GM12878 (cell line): Measurements from ENCODE around the gene MAP3K5. TPM values are rescaled to one million over a fixed set of nuclear protein-coding genes. Genes with fewer than 3 reads are reported as not detected.

Experiments
- BHLHE40 ChIP-seq, 2 experiments: fragments of 450-650 bp in 1 of 2; IDR thresholded peaks; 2 replicates each; pipeline ENCODE4 v1.6.1; 2011 to 2017; ENCODE audit warnings: low read depth in 2 of 2, borderline replicate concordance in 1 of 2, improper control_type of control experiment in 1 of 2, low read length in 1 of 2, mild to moderate bottlenecking in 1 of 2
- CBFB ChIP-seq: IDR thresholded peaks from 2 replicates; pipeline ENCODE4 v1.6.1; 2016; ENCODE audit warnings: antibody characterized with exemption, low read depth
- CREB1 ChIP-seq: IDR thresholded peaks from 2 replicates; pipeline ENCODE4 v1.6.1; 2012; ENCODE audit warnings: low read depth, mild to moderate bottlenecking, inconsistent platforms
- DPF2 ChIP-seq: fragments of 450-650 bp; IDR thresholded peaks from 2 replicates; pipeline ENCODE4 v1.6.1; 2017; ENCODE audit warnings: mild to moderate bottlenecking
- EED ChIP-seq: sonication (generic); IDR thresholded peaks from 2 replicates; pipeline ENCODE4 v1.6.1; 2016; ENCODE audit warnings: antibody characterized with exemption, low read depth
- ETV6 ChIP-seq, 2 experiments: fragments of 450-650 bp in 1 of 2; IDR thresholded peaks in 1 of 2; conservative IDR thresholded peaks in 1 of 2; 2 replicates each; pipeline ENCODE4 v1.6.1; 2014; ENCODE audit warnings: antibody characterized with exemption in 1 of 2, borderline replicate concordance in 1 of 2, low read depth in 1 of 2, mild to moderate bottlenecking in 1 of 2, moderate library complexity in 1 of 2
- FOS ChIP-seq: IDR thresholded peaks from 3 replicates; pipeline ENCODE4 v1.6.1; 2011; ENCODE audit warnings: borderline replicate concordance; ENCODE audit not compliant: insufficient read length; ENCODE audit errors: extremely low read depth
- GATAD2B ChIP-seq: fragments of 450-650 bp; conservative IDR thresholded peaks from 2 replicates; pipeline ENCODE4 v1.6.1; 2017; ENCODE audit warnings: low read depth, mild to moderate bottlenecking, moderate library complexity
- HCFC1 ChIP-seq: fragments of 150-350 bp; IDR thresholded peaks from 2 replicates; pipeline ENCODE4 v1.6.1; 2014; ENCODE audit warnings: low read length
- IKZF1 ChIP-seq: fragments of 450-650 bp; conservative IDR thresholded peaks from 2 replicates; pipeline ENCODE4 v1.6.1; 2017; ENCODE audit warnings: antibody characterized with exemption, mild to moderate bottlenecking
- JUNB ChIP-seq: IDR thresholded peaks from 2 replicates; pipeline ENCODE4 v1.6.1; 2016; ENCODE audit warnings: antibody characterized with exemption, mild to moderate bottlenecking
- JUND ChIP-seq: IDR thresholded peaks from 2 replicates; pipeline ENCODE4 v1.6.1; 2012; ENCODE audit warnings: low read depth, mild to moderate bottlenecking, low read length, improper control_type of control experiment, moderate library complexity
- KDM1A ChIP-seq: fragments of 200-600 bp; sonication (generic); IDR thresholded peaks from 2 replicates; pipeline ENCODE4 v1.6.1; 2016; ENCODE audit warnings: borderline replicate concordance
- MTA3 ChIP-seq: IDR thresholded peaks from 2 replicates; pipeline ENCODE4 v1.6.1; 2012; ENCODE audit warnings: low read length, inconsistent platforms, borderline replicate concordance
- RBBP5 ChIP-seq: fragments of 200-600 bp; sonication (generic); conservative IDR thresholded peaks from 2 replicates; pipeline ENCODE4 v1.6.1; 2016
- RCOR1 ChIP-seq: conservative IDR thresholded peaks from 2 replicates; pipeline ENCODE4 v1.6.1; 2012; ENCODE audit warnings: low read depth, low read length, improper control_type of control experiment
- SIN3A ChIP-seq: IDR thresholded peaks from 2 replicates; pipeline ENCODE4 v1.6.1; 2012; ENCODE audit warnings: low read depth, low read length, improper control_type of control experiment
- SMAD5 ChIP-seq: IDR thresholded peaks from 2 replicates; pipeline ENCODE4 v1.6.1; 2016; ENCODE audit warnings: antibody characterized with exemption, low read depth
- SMARCA5 ChIP-seq: fragments of 450-650 bp; IDR thresholded peaks from 2 replicates; pipeline ENCODE4 v1.6.1; 2017; ENCODE audit warnings: mild to moderate bottlenecking
- SP1 ChIP-seq: IDR thresholded peaks from one replicate; pipeline ENCODE4 v1.6.1; 2011; ENCODE audit warnings: low read depth, low read length
- STAT1 ChIP-seq: fragments of 450-650 bp; conservative IDR thresholded peaks from 2 replicates; pipeline ENCODE4 v1.6.1; 2014; ENCODE audit warnings: antibody characterized with exemption, mild to moderate bottlenecking
- ZNF24 ChIP-seq: fragments of 450-650 bp; IDR thresholded peaks from 2 replicates; pipeline ENCODE4 v1.6.1; 2017; ENCODE audit warnings: antibody characterized with exemption, mild to moderate bottlenecking
- ZSCAN29 ChIP-seq: fragments of 450-650 bp; IDR thresholded peaks from 2 replicates; pipeline ENCODE4 v1.6.1; 2017; ENCODE audit warnings: mild to moderate bottlenecking, moderate library complexity
- polyA plus RNA-seq, 11 experiments: library from polyadenylated mRNA; depleted of rRNA in 4 of 11; unstranded in 6 of 11; stranded (reverse) in 5 of 11; fragments of >200 nt; fragmentation: Nextera tagmentation in 4 of 11; fragmentation: Illumina TruSeq in 1 of 11; extraction: Ambion mirVana in 4 of 11; extraction: Trizol in 1 of 11; gene quantifications; 1 replicate in 1 of 11; 2 replicates in 10 of 11; pipeline versions ENCODE4 v1.2.1 to v1.2.3, GENCODE V29; 2011 to 2016; ENCODE audit warnings: inconsistent platforms in 2 of 11, missing spikeins in 2 of 11, low read depth in 1 of 11
- total RNA-seq, 4 experiments: library from RNA; depleted of rRNA in 3 of 4; stranded (reverse); fragments of >200 nt in 3 of 4; fragmentation: Illumina TruSeq in 1 of 4; extraction: Trizol in 1 of 4; gene quantifications; 2 replicates each; pipeline versions ENCODE4 v1.2.1 to v1.2.3, GENCODE V29; 2013 to 2021
- TF ChIP-seq, protein P1 (sequence below): fragments of 450-650 bp; IDR thresholded peaks from 2 replicates; pipeline ENCODE4 v1.6.1; 2016; ENCODE audit warnings: mild to moderate bottlenecking
- TF ChIP-seq, protein P2 (sequence below): fragments of 450-650 bp; formaldehyde crosslinking; IDR thresholded peaks from 2 replicates; pipeline ENCODE4 v1.5.0; 2022; ENCODE audit warnings: mild to moderate bottlenecking, missing genetic modification characterization
- TF ChIP-seq, protein P3 (sequence below), 3 experiments: IDR thresholded peaks in 2 of 3; conservative IDR thresholded peaks in 1 of 3; 2 replicates each; pipeline ENCODE4 v1.5.1; 2011; ENCODE audit warnings: low read depth in 3 of 3, low read length in 3 of 3, mild to moderate bottlenecking in 3 of 3, control low read depth in 2 of 3, moderate library complexity in 2 of 3, inconsistent platforms in 1 of 3, mixed read lengths in 1 of 3; ENCODE audit not compliant: control insufficient read depth in 2 of 3, insufficient read depth in 1 of 3; ENCODE audit errors: extremely low read depth in 1 of 3

The MAP3K5 gene
- total and polyA plus RNA-seq, 10 of the 15 experiments (the other 5 are each of a cell fraction or from before 2014, with no cell fraction given), result 5.4 to 34.3 (median 26.4) TPM

- TF ChIP-seq, protein P1, sequence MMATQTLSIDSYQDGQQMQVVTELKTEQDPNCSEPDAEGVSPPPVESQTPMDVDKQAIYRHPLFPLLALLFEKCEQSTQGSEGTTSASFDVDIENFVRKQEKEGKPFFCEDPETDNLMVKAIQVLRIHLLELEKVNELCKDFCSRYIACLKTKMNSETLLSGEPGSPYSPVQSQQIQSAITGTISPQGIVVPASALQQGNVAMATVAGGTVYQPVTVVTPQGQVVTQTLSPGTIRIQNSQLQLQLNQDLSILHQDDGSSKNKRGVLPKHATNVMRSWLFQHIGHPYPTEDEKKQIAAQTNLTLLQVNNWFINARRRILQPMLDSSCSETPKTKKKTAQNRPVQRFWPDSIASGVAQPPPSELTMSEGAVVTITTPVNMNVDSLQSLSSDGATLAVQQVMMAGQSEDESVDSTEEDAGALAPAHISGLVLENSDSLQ, result peak; percentile 93
- TF ChIP-seq KDM1A (no peak), JUND (no peak), IKZF1 (peak; percentile 88), DPF2 (peak; percentile 64; the same call in 1 of the 2 replicates), ETV6 (conservative IDR thresholded peaks at IDR 0.05 in 1 of 2, IDR thresholded peaks at IDR 0.05 in 1 of 2; ENCODE audit: borderline replicate concordance in 1 of 2, low read depth in 1 of 2) (peak in 1 of 2 experiments; percentile 76; a peak in 2 of 4 replicates), JUNB (peak; percentile 52), GATAD2B (peak; percentile 43; the same call in 1 of the 2 replicates), FOS (no peak), SIN3A (no peak), SP1 (no peak), EED (peak; percentile 99), SMARCA5 (0 out of 2 replicates have a peak, but pooled peaks have one; percentile 16), CBFB (0 out of 2 replicates have a peak, but pooled peaks have one; percentile 14), SMAD5 (peak; percentile 23; the same call in 1 of the 2 replicates), CREB1 (0 out of 2 replicates have a peak, but pooled peaks have one; percentile 3), RBBP5 (no peak), ZSCAN29 (no peak), HCFC1 (no peak), RCOR1 (no peak), STAT1 (0 out of 2 replicates have a peak, but pooled peaks have one; percentile 32), ZNF24 (no peak), MTA3 (peak; percentile 91), BHLHE40 (IDR thresholded peaks at IDR 0.05; ENCODE audit: borderline replicate concordance in 1 of 2, low read depth in 2 of 2, low read length in 1 of 2) (peak in 1 of 2 experiments; percentile 35; a peak in 1 of 4 replicates)
- TF ChIP-seq, protein P2, sequence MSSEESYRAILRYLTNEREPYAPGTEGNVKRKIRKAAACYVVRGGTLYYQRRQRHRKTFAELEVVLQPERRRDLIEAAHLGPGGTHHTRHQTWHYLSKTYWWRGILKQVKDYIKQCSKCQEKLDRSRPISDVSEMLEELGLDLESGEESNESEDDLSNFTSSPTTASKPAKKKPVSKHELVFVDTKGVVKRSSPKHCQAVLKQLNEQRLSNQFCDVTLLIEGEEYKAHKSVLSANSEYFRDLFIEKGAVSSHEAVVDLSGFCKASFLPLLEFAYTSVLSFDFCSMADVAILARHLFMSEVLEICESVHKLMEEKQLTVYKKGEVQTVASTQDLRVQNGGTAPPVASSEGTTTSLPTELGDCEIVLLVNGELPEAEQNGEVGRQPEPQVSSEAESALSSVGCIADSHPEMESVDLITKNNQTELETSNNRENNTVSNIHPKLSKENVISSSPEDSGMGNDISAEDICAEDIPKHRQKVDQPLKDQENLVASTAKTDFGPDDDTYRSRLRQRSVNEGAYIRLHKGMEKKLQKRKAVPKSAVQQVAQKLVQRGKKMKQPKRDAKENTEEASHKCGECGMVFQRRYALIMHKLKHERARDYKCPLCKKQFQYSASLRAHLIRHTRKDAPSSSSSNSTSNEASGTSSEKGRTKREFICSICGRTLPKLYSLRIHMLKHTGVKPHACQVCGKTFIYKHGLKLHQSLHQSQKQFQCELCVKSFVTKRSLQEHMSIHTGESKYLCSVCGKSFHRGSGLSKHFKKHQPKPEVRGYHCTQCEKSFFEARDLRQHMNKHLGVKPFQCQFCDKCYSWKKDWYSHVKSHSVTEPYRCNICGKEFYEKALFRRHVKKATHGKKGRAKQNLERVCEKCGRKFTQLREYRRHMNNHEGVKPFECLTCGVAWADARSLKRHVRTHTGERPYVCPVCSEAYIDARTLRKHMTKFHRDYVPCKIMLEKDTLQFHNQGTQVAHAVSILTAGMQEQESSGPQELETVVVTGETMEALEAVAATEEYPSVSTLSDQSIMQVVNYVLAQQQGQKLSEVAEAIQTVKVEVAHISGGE (CRISPR knock-in tag), result no peak
- TF ChIP-seq, protein P3, sequence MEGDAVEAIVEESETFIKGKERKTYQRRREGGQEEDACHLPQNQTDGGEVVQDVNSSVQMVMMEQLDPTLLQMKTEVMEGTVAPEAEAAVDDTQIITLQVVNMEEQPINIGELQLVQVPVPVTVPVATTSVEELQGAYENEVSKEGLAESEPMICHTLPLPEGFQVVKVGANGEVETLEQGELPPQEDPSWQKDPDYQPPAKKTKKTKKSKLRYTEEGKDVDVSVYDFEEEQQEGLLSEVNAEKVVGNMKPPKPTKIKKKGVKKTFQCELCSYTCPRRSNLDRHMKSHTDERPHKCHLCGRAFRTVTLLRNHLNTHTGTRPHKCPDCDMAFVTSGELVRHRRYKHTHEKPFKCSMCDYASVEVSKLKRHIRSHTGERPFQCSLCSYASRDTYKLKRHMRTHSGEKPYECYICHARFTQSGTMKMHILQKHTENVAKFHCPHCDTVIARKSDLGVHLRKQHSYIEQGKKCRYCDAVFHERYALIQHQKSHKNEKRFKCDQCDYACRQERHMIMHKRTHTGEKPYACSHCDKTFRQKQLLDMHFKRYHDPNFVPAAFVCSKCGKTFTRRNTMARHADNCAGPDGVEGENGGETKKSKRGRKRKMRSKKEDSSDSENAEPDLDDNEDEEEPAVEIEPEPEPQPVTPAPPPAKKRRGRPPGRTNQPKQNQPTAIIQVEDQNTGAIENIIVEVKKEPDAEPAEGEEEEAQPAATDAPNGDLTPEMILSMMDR (IDR thresholded peaks at IDR 0.05 in 2 of 3, conservative IDR thresholded peaks at IDR 0.05 in 1 of 3; ENCODE audit: control insufficient read depth in 2 of 3, extremely low read depth in 1 of 3, insufficient read depth in 1 of 3, low read depth in 3 of 3, low read length in 3 of 3), result no peak
These were observed 72.8 kb downstream of the MAP3K5 start (continued) for GRCh38 chr6:136719280-136720044.
